H1 (cell line): ENCODE results near the gene ANXA2.

Experiments
- ATF2 ChIP-seq: IDR thresholded peaks from 2 replicates; pipeline ENCODE4 v1.6.1; 2012; ENCODE audit warnings: low read length, inconsistent platforms
- CEBPB ChIP-seq: IDR thresholded peaks from 2 replicates; pipeline ENCODE4 v1.6.1; 2012; ENCODE audit warnings: low read depth, low read length
- POLR2AphosphoS5 ChIP-seq: IDR thresholded peaks from 2 replicates; pipeline ENCODE4 v1.6.1; 2011; ENCODE audit warnings: low read depth, low read length
- YY1 ChIP-seq: IDR thresholded peaks from 2 replicates; pipeline ENCODE4 v1.6.1; 2011; ENCODE audit warnings: low read depth, mild to moderate bottlenecking, low read length

- TF ChIP-seq ATF2 = no peak
- no peak for TF ChIP-seq CEBPB
- no peak for TF ChIP-seq YY1
- no peak for TF ChIP-seq POLR2AphosphoS5
Observed at GRCh38 chr15:60355148-60355857, 42.5 kb downstream of the ANXA2 start.
